Right lobe of liver (tissue), 4 donors: Measurements from ENCODE around the gene PHGDH.

Experiments used
- POLR2A ChIP-seq: fragments of 450-650 bp; IDR thresholded peaks from one replicate; pipeline ENCODE4 v1.6.1; 2017; ENCODE audit warnings: antibody characterized with exemption, mild to moderate bottlenecking
- TF ChIP-seq, protein P1 (sequence below), 4 donors: fragments of 200-600 bp in 3 of 4; fragments of 450-650 bp in 1 of 4; IDR thresholded peaks; one replicate each; pipeline versions ENCODE4 v1.5.1 to v1.8.0; 2016 to 2022; ENCODE audit warnings: antibody characterized with exemption in 4 of 4, mild to moderate bottlenecking in 2 of 4
- donor health status: DM: no; HTN: no; CAD: no.
- donor health status: DM: no; HTN: no; CAD: no.
- donor health status: DM: no; HTN: yes; CAD: no.

- TF ChIP-seq, protein P1, sequence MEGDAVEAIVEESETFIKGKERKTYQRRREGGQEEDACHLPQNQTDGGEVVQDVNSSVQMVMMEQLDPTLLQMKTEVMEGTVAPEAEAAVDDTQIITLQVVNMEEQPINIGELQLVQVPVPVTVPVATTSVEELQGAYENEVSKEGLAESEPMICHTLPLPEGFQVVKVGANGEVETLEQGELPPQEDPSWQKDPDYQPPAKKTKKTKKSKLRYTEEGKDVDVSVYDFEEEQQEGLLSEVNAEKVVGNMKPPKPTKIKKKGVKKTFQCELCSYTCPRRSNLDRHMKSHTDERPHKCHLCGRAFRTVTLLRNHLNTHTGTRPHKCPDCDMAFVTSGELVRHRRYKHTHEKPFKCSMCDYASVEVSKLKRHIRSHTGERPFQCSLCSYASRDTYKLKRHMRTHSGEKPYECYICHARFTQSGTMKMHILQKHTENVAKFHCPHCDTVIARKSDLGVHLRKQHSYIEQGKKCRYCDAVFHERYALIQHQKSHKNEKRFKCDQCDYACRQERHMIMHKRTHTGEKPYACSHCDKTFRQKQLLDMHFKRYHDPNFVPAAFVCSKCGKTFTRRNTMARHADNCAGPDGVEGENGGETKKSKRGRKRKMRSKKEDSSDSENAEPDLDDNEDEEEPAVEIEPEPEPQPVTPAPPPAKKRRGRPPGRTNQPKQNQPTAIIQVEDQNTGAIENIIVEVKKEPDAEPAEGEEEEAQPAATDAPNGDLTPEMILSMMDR (IDR thresholded peaks at IDR 0.05) = no peak
- no peak for TF ChIP-seq POLR2A
Measured at GRCh38 chr1:119729044-119729443, 17.3 kb downstream of the PHGDH start.
